Skeletal muscle satellite cell (primary cell): ENCODE results near the gene ZDHHC17.

Experiments used
- H3K27me3 ChIP-seq: 2 replicates; pipeline ENCODE4 v1.7.0; 2013; ENCODE audit warnings: low read length; ENCODE audit not compliant: control insufficient read depth, insufficient read depth
- H3K36me3 ChIP-seq: 2 replicates; pipeline ENCODE4 v1.7.0; 2013; ENCODE audit warnings: mild to moderate bottlenecking, control low read depth, low read length; ENCODE audit not compliant: insufficient read depth
- H3K4me1 ChIP-seq: 2 replicates; pipeline ENCODE4 v1.7.0; 2013; ENCODE audit warnings: low read length; ENCODE audit not compliant: control insufficient read depth, insufficient read depth
- H3K4me2 ChIP-seq: 2 replicates; pipeline ENCODE4 v1.7.0; 2013; ENCODE audit warnings: mild to moderate bottlenecking, low read length
- H3K4me3 ChIP-seq: 2 replicates; pipeline ENCODE4 v1.7.0; 2013; ENCODE audit warnings: low read length
- H3K9ac ChIP-seq: 2 replicates; pipeline ENCODE4 v1.7.0; 2013; ENCODE audit warnings: mild to moderate bottlenecking, low read depth, low read length, moderate library complexity
- H3K9me3 ChIP-seq: replicated peaks from 2 replicates; pipeline ENCODE4 v1.7.0; 2013; ENCODE audit warnings: mild to moderate bottlenecking, control low read depth, low read length

The ZDHHC17 gene

DNA sequence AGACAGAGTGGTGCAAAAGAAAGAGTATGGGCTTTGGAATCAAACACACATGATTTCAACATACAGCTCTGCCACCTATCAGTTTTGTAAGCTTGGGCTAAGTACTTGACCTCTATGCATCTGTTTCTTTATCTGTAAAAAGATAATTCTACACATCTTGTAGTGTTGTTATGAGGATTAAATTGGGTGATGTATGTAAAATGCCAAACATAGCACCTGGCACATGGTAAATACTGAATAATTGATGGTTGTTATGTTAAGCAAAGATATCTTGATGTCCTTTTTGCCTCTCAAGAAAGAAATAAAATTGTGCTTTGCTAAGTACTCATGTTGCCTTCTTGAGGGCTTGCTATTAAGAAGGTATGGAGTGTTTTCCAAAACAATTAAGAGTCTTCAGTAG lies 117.2 kb downstream of the ZDHHC17 start:
- H3K4me1 ChIP-seq = peaks cover 27% of the 10 kb centered on the region
- no peaks in the 10 kb centered on the region for H3K9me3 ChIP-seq
- H3K9ac ChIP-seq = no peak overlapping the region
- H3K36me3 ChIP-seq = no peaks in the 10 kb centered on the region
- H3K4me3 ChIP-seq = no peak overlapping the region
- H3K27me3 ChIP-seq = no peaks in the 10 kb centered on the region
- H3K4me2 ChIP-seq = no peak overlapping the region

DNA sequence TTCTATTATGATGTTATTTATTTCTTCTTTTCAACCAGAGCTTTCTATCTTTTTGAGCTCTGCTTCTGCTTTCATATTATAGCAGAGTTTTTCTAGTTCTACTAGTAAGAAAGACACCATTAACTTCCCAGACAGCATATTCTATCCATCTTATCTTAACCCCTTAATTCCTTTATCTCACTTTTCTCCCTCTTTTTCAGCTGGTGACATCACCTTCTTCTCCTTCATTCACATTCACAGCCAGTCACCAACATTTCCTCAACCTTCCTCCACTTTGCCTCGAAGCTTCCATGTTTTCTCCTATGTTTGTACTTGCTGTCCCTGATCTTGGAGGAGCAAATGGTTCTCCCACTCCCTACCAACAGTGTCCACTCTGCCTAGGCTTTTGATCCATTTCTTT lies 118.5 kb downstream of the ZDHHC17 start:
- Histone ChIP-seq H3K9me3 (no peaks in the 10 kb centered on the region), H3K36me3 (no peaks in the 10 kb centered on the region), H3K4me3 (no peak overlapping the region), H3K9ac (no peak overlapping the region), H3K4me1 (peaks cover 25% of the 10 kb centered on the region), H3K27me3 (no peaks in the 10 kb centered on the region), H3K4me2 (no peak overlapping the region)

DNA sequence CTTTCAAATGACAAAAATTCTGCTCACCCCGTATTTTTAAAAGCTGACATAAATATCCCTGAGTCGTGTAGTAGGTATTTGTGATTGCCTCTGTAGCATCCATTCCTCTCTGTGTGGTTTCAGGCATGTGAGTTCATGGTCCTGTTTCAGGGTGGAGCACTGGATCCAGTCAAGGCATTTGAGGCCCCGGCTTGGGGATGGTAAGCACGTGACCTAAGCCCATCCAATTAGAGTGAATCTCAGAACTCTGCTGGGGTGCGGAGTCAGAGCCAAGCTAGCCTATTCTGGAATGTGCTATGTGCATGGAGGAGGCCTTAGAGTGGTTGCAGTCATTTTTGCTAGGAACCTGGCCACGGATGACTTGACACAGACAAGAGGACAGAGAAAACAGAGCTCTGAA lies 119.2 kb downstream of the ZDHHC17 start:
- Histone ChIP-seq H3K36me3 (no peaks in the 10 kb centered on the region), H3K27me3 (no peaks in the 10 kb centered on the region), H3K9ac (no peak overlapping the region), H3K9me3 (no peaks in the 10 kb centered on the region), H3K4me1 (peaks cover 20% of the 10 kb centered on the region), H3K4me2 (no peak overlapping the region), H3K4me3 (no peak overlapping the region)

DNA sequence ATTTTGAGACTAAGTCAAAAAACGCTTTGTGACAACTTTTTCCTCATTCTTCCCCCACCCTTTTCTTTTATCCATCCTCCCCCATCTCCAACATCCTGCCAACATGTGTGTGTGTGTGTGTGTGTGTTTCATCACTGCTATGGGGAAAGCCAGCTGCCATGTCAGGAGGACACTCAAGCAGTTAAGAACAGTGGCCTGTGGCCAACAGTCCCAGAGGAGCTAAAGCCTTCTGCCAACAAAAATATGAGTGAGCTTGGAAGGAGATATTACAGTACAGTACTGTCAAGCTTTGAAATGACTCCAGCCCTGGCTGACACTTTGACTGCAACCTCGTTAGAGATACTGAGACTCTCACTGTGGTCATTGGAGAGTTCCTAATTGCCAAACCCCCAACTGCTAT lies 119.9 kb downstream of the ZDHHC17 start:
- no peak overlapping the region for H3K4me2 ChIP-seq
- H3K4me3 ChIP-seq = no peak overlapping the region
- no peaks in the 10 kb centered on the region for H3K9me3 ChIP-seq
- H3K27me3 ChIP-seq = no peaks in the 10 kb centered on the region
- no peak overlapping the region for H3K9ac ChIP-seq
- no peaks in the 10 kb centered on the region for H3K36me3 ChIP-seq
- H3K4me1 ChIP-seq = peaks cover 17% of the 10 kb centered on the region

DNA sequence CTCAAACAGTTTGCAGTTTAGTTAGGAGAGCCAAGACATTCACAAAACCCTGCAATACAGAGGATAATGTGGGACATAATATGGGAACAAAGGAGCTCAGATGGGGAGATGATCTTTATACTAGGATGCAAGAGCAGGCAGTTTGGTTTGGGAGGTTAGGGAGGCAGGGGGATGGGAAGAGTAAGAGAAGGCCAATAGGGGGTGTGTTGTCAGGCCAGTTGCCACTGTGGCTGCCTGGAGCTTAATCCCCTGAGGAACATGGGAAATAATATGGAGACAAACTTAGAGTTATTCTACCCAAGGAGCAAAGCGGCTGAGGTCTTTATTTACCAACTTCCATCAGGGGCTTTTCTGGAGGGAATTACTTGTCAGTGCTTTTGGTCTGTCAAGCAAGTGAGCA lies 124.9 kb downstream of the ZDHHC17 start:
- no peak overlapping the region for H3K4me2 ChIP-seq
- no peaks in the 10 kb centered on the region for H3K36me3 ChIP-seq
- H3K9me3 ChIP-seq = no peaks in the 10 kb centered on the region
- H3K4me3 ChIP-seq = no peak overlapping the region
- H3K27me3 ChIP-seq = peaks cover 5% of the 10 kb centered on the region
- H3K9ac ChIP-seq = no peak overlapping the region
- no peaks in the 10 kb centered on the region for H3K4me1 ChIP-seq

DNA sequence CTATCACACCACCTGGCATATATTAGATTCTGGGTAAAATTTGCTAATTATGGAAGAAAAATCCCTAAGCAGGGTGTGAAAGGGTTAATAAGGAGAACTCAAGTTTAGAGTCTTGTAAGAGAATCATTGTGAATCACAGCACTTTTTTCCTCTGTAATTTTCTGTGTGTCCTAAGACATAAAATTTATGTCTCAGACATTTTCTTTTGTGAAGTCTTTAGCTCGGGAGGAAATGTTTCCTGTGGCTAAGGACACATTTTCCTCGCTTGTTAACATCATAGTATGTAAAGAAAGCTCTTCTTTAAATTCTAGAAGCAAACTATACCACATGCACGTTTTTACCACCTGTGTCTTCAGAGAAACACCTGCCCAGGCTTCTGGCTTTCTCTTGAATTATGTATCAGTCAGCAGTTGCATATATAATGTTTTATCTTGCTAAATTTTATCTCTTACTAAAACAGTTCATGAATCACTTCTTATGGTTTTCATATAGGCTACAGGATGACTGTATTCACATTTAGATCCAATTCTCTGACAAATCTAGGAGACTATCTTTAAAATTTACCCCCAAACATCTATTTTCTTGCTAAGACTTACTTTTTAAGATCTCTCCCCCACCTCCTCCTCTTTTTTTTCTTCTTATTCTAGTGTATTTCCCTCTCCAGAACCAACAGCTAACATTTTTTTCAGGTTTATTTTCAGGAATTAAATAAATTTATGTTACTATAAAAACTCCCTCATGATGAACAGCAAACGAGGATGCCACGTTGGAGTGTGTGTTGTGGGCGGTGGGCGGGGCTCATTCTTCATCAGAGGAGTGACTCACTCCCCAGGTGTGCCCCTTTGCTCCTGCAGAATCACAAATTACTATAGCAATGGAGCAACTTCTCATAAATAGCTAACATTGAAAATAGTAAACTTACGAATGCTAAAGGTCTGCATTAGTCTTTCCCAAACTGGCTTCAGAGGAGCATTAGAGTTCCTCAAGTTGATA lies 126.5 kb downstream of the ZDHHC17 start:
- H3K9me3 ChIP-seq = peaks cover 4% of the 10 kb centered on the region

DNA sequence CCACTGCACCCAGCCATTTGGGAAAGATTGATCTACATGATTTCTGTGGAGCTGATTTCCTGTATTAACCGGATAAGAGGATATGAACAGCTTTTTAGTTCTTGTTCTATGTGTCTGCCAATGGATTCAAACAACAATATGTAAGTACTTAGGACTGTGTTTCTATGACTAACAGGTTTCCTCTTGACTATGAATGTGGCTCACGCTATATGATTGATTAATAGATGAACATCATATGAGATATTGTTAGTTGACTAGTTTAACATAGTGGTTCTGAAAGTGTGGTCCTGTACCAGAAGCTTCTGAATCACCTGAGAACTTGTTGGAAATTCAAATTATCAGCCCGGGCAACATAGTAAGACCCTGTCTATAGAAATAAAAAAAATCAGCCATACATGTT lies 127.7 kb downstream of the ZDHHC17 start:
- H3K9me3 ChIP-seq = peaks cover 4% of the 10 kb centered on the region
- H3K4me3 ChIP-seq = no peak overlapping the region
- H3K36me3 ChIP-seq = no peaks in the 10 kb centered on the region
- no peak overlapping the region for H3K4me2 ChIP-seq
- H3K4me1 ChIP-seq = no peaks in the 10 kb centered on the region
- H3K9ac ChIP-seq = no peak overlapping the region
- H3K27me3 ChIP-seq = peaks cover 5% of the 10 kb centered on the region

More for the DNA sequence above, 126.5 kb downstream of the ZDHHC17 start:
- Histone ChIP-seq H3K4me1 (no peaks in the 10 kb centered on the region), H3K9ac (no peak overlapping the region), H3K36me3 (no peaks in the 10 kb centered on the region), H3K4me3 (no peak overlapping the region), H3K4me2 (no peak overlapping the region), H3K27me3 (peaks cover 5% of the 10 kb centered on the region)

DNA sequence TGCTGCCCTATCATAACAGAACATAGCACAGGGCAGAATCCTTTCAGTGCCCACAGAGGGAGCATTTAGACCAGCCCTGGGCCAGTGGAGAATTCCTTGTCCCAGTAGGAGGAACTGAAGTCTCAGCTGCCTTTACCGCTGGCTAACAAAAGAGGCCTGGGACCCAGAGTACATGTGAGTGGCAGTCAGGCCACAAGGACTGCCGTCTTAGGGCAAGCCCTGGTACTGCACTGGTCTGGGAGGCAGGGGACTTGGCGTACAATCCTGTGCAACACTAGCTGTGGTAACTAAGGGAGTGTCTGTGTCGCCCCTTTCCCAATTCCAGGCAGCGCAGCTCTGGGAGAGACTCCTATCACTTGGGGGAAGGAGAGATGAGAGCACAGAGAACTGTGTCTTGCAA lies 131.9 kb downstream of the ZDHHC17 start:
- H3K9ac ChIP-seq = no peak overlapping the region

DNA sequence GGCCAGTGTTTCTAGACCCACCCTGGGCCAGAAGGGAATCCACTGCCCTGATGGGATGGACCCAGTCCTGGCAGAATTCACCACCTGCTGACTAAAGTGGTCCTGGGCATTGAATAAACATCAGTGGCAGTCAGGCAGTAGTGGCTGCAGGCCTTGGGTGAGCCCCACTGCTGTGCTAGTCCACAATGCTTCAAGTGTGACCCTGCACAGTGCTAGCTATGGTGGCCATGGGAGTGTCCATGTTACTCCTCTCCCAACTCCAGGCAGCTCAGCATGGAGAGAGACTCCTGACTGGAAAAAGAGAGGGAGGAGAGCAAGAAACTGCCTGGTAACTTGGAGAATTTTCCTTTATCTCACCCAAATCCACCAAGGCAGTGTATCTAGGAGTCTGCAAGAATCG lies 132.4 kb downstream of the ZDHHC17 start:
- Histone ChIP-seq H3K36me3 (no peaks in the 10 kb centered on the region), H3K27me3 (peaks cover 5% of the 10 kb centered on the region), H3K9me3 (peaks cover 4% of the 10 kb centered on the region), H3K4me1 (no peaks in the 10 kb centered on the region), H3K9ac (no peak overlapping the region), H3K4me3 (no peak overlapping the region), H3K4me2 (no peak overlapping the region)

More for the DNA sequence above, 131.9 kb downstream of the ZDHHC17 start:
- Histone ChIP-seq H3K9me3 (peaks cover 4% of the 10 kb centered on the region), H3K4me3 (no peak overlapping the region), H3K4me1 (no peaks in the 10 kb centered on the region), H3K4me2 (no peak overlapping the region), H3K27me3 (peaks cover 5% of the 10 kb centered on the region), H3K36me3 (no peaks in the 10 kb centered on the region)

DNA sequence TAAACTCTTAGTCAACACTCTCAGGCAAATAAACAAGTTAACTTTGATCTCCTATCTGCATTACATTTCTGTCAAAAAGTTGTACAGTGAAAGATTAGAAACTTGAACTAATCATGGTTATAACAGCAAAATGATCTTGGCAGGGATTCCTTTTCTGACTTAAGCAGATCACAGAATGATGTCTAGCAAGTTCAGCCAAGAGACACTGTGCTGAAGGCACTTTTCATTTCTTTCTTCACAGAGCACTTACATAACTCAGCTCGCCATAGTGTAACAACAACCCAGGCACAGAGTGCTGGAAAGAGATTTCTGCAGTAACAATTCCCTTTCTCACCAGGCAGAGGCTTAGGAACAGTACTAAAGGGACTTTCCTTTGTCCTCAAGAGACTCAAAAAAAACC lies 134.5 kb downstream of the ZDHHC17 start:
- H3K4me3 ChIP-seq = no peak overlapping the region
- H3K27me3 ChIP-seq = no peaks in the 10 kb centered on the region
- H3K9me3 ChIP-seq = peaks cover 4% of the 10 kb centered on the region
- H3K4me2 ChIP-seq = no peak overlapping the region
- H3K9ac ChIP-seq = no peak overlapping the region
- no peaks in the 10 kb centered on the region for H3K36me3 ChIP-seq
- no peaks in the 10 kb centered on the region for H3K4me1 ChIP-seq

DNA sequence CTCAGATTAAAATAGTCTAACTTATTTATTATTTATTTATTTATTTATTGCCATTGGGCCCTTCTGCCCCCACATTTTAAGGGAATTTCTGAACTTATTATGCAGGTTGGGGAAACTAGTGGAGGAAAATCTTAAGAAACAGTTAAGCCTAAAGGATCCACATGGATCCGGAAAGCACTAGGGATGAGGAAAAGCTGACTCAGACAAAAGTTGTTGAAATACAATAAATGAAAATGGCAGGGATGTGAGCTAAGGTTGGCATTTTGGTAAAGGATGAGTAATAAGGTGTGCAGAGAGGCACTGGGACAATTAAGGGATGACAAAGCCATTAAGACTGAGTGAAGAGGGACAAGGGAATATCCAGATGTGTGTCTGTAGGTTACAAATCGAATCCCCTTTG lies 135.6 kb downstream of the ZDHHC17 start:
- Histone ChIP-seq H3K36me3 (no peaks in the 10 kb centered on the region), H3K9ac (no peak overlapping the region), H3K4me1 (no peaks in the 10 kb centered on the region), H3K4me2 (no peak overlapping the region), H3K9me3 (no peaks in the 10 kb centered on the region), H3K27me3 (no peaks in the 10 kb centered on the region), H3K4me3 (no peak overlapping the region)
